K562 (cell line): ENCODE results near the gene PACC1. TPM values are rescaled to one million over a fixed set of nuclear protein-coding genes. Genes with fewer than 3 reads are reported as not detected.

Source experiments
- CEBPB ChIP-seq: fragments of 450-650 bp; IDR thresholded peaks from 2 replicates; pipeline ENCODE4 v1.6.1; 2016; ENCODE audit warnings: missing genetic modification characterization, missing compliant biosample characterization
- FOXJ2 ChIP-seq: fragments of 200-800 bp; sonication (Bioruptor generic); IDR thresholded peaks from 2 replicates; pipeline ENCODE4 v1.6.1; 2016; ENCODE audit warnings: missing genetic modification characterization, missing compliant biosample characterization
- HSF4 ChIP-seq: fragments of 250-450 bp; sonication (Bioruptor Pico); IDR thresholded peaks from 2 replicates; pipeline ENCODE4 v2.1.2; 2022; ENCODE audit warnings: mild to moderate bottlenecking, moderate library complexity, borderline replicate concordance
- MBD2 ChIP-seq: sonication (generic); IDR thresholded peaks from 2 replicates; pipeline ENCODE4 v1.6.1; 2016; ENCODE audit warnings: low read depth, borderline replicate concordance
- SMAD2 ChIP-seq: fragments of 150-350 bp; IDR thresholded peaks from 2 replicates; pipeline ENCODE4 v1.6.1; 2014; ENCODE audit warnings: low read depth, mild to moderate bottlenecking, low read length
- TAL1 ChIP-seq: fragments of 450-650 bp; IDR thresholded peaks from 2 replicates; pipeline ENCODE4 v1.6.1; 2016; ENCODE audit warnings: mild to moderate bottlenecking
- polyA plus RNA-seq, 8 experiments: library from polyadenylated mRNA; depleted of rRNA in 4 of 8; stranded (reverse) in 5 of 8; unstranded in 3 of 8; fragments of >200 nt; fragmentation: Nextera tagmentation in 2 of 8; fragmentation: Illumina TruSeq in 1 of 8; extraction: Ambion mirVana in 2 of 8; extraction: Trizol in 1 of 8; gene quantifications; 2 replicates each; pipeline versions ENCODE4 v1.2.1 to v1.2.3, GENCODE V29; 2011 to 2014; ENCODE audit warnings: inconsistent platforms in 1 of 8, missing spikeins in 1 of 8
- total RNA-seq, 7 experiments: library from RNA; depleted of rRNA in 6 of 7; stranded (reverse); fragments of >200 nt in 6 of 7; fragmentation: Illumina TruSeq in 2 of 7; extraction: Trizol in 2 of 7; gene quantifications; 2 replicates each; pipeline versions ENCODE4 v1.2.1 to v1.2.3, GENCODE V29; 2011 to 2021; ENCODE audit warnings: low replicate concordance in 1 of 7
- TF ChIP-seq, protein P1 (sequence below): fragments of 450-650 bp; IDR thresholded peaks from 2 replicates; pipeline ENCODE4 v1.6.1; 2016; ENCODE audit warnings: low read depth
- TF ChIP-seq, protein P2 (sequence below), 2 experiments: fragments of 150-350 bp in 1 of 2; IDR thresholded peaks; 2 replicates each; pipeline ENCODE4 v1.6.1; 2012 to 2016; ENCODE audit warnings: low read depth in 2 of 2, low read length in 2 of 2, mild to moderate bottlenecking in 1 of 2, moderate library complexity in 1 of 2
- TF ChIP-seq, protein P3 (sequence below): fragments of 150-350 bp; conservative IDR thresholded peaks from 2 replicates; pipeline ENCODE4 v1.6.1; 2014; ENCODE audit warnings: low read length
- TF ChIP-seq, protein P4 (sequence below): fragments of 450-650 bp; formaldehyde crosslinking; IDR thresholded peaks from 2 replicates; pipeline ENCODE4 v1.4.0; 2020; ENCODE audit warnings: mild to moderate bottlenecking, moderate library complexity

PACC1 gene
- total and polyA plus RNA-seq, 9 of the 15 experiments (the other 6 are each of a cell fraction or from before 2014, with no cell fraction given): 7.1 to 19.3 (median 14.9) TPM

DNA sequence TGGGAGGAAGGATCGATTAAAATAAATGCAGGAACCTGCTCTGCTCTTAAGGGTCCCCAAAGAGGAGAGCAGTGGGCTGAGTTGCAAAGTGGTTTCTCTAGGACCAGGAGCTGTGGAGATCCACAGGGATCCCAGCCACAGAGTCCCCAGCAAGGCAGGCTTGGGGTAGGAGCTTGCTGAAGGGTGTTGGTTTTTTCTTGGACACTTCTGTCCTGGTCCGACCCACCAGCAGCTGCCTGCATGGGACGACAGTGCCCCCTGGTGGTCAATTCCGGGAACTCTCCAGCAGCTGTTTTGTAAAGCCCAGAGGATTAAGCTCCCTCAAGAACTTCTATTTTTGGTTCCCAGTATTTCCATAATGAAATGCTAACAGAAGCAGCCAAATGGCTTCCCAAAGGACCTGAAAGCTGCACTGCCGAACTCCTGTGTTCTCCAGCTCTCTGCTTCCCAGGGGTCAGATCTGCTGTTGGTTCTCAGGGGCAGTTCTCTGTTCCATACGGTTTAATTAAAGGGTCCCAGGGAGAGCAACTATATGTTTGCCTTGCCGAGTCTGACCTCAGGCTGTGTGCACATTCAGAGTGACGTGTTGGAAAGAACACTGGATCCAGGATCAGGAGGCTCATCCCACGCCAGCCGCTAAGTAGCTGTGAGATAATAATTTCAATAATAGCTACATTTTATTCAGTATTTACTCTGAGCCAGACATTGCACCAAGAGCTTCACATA is 41.3 kb upstream of the PACC1 start (continued):
- TF ChIP-seq, protein P1, sequence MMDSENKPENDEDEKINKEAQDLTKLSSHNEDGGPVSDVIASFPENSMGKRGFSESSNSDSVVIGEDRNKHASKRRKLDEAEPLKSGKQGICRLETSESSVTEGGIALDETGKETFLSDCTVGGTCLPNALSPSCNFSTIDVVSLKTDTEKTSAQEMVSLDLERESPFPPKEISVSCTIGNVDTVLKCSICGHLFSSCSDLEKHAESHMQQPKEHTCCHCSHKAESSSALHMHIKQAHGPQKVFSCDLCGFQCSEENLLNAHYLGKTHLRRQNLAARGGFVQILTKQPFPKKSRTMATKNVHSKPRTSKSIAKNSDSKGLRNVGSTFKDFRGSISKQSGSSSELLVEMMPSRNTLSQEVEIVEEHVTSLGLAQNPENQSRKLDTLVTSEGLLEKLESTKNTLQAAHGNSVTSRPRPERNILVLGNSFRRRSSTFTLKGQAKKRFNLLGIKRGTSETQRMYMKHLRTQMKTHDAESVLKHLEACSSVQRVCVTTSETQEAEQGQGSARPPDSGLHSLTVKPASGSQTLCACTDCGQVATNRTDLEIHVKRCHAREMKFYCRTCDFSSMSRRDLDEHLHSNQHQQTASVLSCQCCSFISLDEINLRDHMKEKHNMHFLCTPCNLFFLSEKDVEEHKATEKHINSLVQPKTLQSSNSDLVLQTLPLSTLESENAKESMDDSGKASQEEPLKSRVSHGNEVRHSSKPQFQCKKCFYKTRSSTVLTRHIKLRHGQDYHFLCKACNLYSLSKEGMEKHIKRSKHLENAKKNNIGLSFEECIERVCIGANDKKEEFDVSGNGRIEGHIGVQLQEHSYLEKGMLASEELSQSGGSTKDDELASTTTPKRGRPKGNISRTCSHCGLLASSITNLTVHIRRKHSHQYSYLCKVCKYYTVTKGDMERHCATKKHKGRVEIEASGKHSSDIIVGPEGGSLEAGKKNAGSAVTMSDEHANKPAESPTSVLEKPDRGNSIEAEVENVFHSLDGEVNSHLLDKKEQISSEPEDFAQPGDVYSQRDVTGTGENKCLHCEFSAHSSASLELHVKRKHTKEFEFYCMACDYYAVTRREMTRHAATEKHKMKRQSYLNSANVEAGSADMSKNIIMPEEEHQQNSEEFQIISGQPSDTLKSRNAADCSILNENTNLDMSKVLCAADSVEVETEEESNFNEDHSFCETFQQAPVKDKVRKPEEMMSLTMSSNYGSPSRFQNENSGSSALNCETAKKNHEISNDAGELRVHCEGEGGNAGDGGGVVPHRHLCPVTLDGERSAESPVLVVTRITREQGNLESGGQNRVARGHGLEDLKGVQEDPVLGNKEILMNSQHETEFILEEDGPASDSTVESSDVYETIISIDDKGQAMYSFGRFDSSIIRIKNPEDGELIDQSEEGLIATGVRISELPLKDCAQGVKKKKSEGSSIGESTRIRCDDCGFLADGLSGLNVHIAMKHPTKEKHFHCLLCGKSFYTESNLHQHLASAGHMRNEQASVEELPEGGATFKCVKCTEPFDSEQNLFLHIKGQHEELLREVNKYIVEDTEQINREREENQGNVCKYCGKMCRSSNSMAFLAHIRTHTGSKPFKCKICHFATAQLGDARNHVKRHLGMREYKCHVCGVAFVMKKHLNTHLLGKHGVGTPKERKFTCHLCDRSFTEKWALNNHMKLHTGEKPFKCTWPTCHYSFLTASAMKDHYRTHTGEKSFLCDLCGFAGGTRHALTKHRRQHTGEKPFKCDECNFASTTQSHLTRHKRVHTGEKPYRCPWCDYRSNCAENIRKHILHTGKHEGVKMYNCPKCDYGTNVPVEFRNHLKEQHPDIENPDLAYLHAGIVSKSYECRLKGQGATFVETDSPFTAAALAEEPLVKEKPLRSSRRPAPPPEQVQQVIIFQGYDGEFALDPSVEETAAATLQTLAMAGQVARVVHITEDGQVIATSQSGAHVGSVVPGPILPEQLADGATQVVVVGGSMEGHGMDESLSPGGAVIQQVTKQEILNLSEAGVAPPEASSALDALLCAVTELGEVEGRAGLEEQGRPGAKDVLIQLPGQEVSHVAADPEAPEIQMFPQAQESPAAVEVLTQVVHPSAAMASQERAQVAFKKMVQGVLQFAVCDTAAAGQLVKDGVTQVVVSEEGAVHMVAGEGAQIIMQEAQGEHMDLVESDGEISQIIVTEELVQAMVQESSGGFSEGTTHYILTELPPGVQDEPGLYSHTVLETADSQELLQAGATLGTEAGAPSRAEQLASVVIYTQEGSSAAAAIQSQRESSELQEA: no peak
- no peak for TF ChIP-seq TAL1
- TF ChIP-seq FOXJ2 (tag): peak; percentile 21; the same call in 1 of the 2 replicates
- TF ChIP-seq, protein P2, sequence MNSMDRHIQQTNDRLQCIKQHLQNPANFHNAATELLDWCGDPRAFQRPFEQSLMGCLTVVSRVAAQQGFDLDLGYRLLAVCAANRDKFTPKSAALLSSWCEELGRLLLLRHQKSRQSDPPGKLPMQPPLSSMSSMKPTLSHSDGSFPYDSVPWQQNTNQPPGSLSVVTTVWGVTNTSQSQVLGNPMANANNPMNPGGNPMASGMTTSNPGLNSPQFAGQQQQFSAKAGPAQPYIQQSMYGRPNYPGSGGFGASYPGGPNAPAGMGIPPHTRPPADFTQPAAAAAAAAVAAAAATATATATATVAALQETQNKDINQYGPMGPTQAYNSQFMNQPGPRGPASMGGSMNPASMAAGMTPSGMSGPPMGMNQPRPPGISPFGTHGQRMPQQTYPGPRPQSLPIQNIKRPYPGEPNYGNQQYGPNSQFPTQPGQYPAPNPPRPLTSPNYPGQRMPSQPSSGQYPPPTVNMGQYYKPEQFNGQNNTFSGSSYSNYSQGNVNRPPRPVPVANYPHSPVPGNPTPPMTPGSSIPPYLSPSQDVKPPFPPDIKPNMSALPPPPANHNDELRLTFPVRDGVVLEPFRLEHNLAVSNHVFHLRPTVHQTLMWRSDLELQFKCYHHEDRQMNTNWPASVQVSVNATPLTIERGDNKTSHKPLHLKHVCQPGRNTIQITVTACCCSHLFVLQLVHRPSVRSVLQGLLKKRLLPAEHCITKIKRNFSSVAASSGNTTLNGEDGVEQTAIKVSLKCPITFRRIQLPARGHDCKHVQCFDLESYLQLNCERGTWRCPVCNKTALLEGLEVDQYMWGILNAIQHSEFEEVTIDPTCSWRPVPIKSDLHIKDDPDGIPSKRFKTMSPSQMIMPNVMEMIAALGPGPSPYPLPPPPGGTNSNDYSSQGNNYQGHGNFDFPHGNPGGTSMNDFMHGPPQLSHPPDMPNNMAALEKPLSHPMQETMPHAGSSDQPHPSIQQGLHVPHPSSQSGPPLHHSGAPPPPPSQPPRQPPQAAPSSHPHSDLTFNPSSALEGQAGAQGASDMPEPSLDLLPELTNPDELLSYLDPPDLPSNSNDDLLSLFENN (IDR thresholded peaks at IDR 0.05; ENCODE audit: low read depth in 2 of 2, low read length in 2 of 2): 0 out of 4 replicates have a peak, but pooled peaks of 1 of the 2 experiments have one; percentile 21
- TF ChIP-seq, protein P3, sequence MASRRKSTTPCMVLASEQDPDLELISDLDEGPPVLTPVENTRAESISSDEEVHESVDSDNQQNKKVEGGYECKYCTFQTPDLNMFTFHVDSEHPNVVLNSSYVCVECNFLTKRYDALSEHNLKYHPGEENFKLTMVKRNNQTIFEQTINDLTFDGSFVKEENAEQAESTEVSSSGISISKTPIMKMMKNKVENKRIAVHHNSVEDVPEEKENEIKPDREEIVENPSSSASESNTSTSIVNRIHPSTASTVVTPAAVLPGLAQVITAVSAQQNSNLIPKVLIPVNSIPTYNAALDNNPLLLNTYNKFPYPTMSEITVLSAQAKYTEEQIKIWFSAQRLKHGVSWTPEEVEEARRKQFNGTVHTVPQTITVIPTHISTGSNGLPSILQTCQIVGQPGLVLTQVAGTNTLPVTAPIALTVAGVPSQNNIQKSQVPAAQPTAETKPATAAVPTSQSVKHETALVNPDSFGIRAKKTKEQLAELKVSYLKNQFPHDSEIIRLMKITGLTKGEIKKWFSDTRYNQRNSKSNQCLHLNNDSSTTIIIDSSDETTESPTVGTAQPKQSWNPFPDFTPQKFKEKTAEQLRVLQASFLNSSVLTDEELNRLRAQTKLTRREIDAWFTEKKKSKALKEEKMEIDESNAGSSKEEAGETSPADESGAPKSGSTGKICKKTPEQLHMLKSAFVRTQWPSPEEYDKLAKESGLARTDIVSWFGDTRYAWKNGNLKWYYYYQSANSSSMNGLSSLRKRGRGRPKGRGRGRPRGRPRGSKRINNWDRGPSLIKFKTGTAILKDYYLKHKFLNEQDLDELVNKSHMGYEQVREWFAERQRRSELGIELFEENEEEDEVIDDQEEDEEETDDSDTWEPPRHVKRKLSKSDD: no peak
- TF ChIP-seq SMAD2: no peak
- TF ChIP-seq HSF4 (CRISPR knock-in tag): no peak
- no peak for TF ChIP-seq MBD2
- no peak for TF ChIP-seq CEBPB
- TF ChIP-seq, protein P4, sequence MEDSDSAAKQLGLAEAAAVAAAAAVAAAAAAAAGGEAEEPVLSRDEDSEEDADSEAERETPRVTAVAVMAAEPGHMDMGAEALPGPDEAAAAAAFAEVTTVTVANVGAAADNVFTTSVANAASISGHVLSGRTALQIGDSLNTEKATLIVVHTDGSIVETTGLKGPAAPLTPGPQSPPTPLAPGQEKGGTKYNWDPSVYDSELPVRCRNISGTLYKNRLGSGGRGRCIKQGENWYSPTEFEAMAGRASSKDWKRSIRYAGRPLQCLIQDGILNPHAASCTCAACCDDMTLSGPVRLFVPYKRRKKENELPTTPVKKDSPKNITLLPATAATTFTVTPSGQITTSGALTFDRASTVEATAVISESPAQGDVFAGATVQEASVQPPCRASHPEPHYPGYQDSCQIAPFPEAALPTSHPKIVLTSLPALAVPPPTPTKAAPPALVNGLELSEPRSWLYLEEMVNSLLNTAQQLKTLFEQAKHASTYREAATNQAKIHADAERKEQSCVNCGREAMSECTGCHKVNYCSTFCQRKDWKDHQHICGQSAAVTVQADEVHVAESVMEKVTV (CRISPR knock-in tag): peak; percentile 99
